ENCODE data around the gene GFRAL. TPM values are rescaled to one million over a fixed set of nuclear protein-coding genes. Genes with fewer than 3 reads are reported as not detected.

The GFRAL gene
- total RNA-seq, 1 experiment from 2014 or later = not detected

DNA sequence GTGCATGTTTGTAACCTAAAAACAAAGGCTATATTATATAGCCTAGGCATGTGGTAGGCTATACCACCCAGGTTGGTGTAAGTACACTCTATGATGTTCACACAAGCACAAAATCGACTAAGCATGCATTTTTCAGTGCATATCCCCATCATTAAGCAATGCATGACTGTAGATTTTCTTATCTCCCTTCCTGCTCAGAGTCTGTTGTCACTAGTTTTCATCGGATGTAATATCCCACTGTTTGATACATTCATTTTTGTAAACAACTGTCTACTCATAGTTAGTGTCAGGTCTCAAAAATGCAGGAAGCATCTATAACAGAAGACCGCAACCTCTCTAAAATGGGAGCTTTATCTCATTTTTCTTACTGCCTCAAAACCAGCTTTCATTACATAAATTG is 70.7 kb downstream of the GFRAL start:
- Histone ChIP-seq H3K4me2 (ENCODE audit: insufficient read depth, insufficient read length, low read length) (no peak overlapping the region), H3K27ac (ENCODE audit: insufficient read length, low read depth, low read length) (no peak overlapping the region), H3K14ac (ENCODE audit: insufficient read depth, low read length) (no peak overlapping the region), H2BK120ac (ENCODE audit: low read depth, low read length, poor library complexity, severe bottlenecking) (no peak overlapping the region), H3K79me2 (ENCODE audit: insufficient read depth, low read length) (no peaks in the 10 kb centered on the region), H3K9ac (ENCODE audit: extremely low read depth, insufficient read length, low read length) (no peak overlapping the region), H3K23me2 (ENCODE audit: insufficient read length, low read depth, low read length, poor library complexity, severe bottlenecking) (no peaks in the 10 kb centered on the region), H3K4me1 (ENCODE audit: insufficient read depth, low read length) (no peaks in the 10 kb centered on the region), H2AK5ac (ENCODE audit: insufficient read length, low read length) (no peak overlapping the region), H2BK12ac (ENCODE audit: insufficient read length, low read depth, low read length) (no peak overlapping the region), H2BK20ac (ENCODE audit: low read depth, low read length, poor library complexity, severe bottlenecking) (no peak overlapping the region), H3K56ac (ENCODE audit: insufficient read length, low read depth, low read length) (no peak overlapping the region), H3K18ac (ENCODE audit: insufficient read length, low read depth, low read length) (no peak overlapping the region), H2BK15ac (ENCODE audit: low read depth, low read length) (no peak overlapping the region), H4K20me1 (ENCODE audit: control insufficient read depth, insufficient read depth, insufficient read length) (no peaks in the 10 kb centered on the region), H4K8ac (replicated peaks; ENCODE audit: insufficient read length, low read depth, low read length) (no peak overlapping the region), H4K91ac (ENCODE audit: insufficient read length, low read depth, low read length) (no peak overlapping the region), H2AFZ (ENCODE audit: low read length) (no peak overlapping the region), H3K9me3 (ENCODE audit: control insufficient read depth, low read depth, low read length) (no peaks in the 10 kb centered on the region), H3K27me3 (ENCODE audit: insufficient read depth, low read length) (no peaks in the 10 kb centered on the region), H2BK5ac (ENCODE audit: insufficient read length, low read length) (no peak overlapping the region), H3K23ac (ENCODE audit: insufficient read length, low read depth, low read length) (no peak overlapping the region), H3T11ph (ENCODE audit: low read length) (no peak overlapping the region), H3K79me1 (ENCODE audit: insufficient read depth, low read depth, low read length, poor library complexity, severe bottlenecking) (no peaks in the 10 kb centered on the region), H3K4ac (ENCODE audit: low read depth, low read length) (no peak overlapping the region), H4K5ac (ENCODE audit: insufficient read length, low read depth, low read length) (no peak overlapping the region)
- Mint-ChIP-seq H3K4me1 (no peaks in the 10 kb centered on the region), H3K27me3 (ENCODE audit: low read depth) (no peaks in the 10 kb centered on the region), H3K9me3 (no peaks in the 10 kb centered on the region), H3K36me3 (ENCODE audit: insufficient read depth in 1 of 3, low read depth in 3 of 3) (no peaks in the 10 kb centered on the region), H3K4me3 (no peak overlapping the region), H3K27ac (no peak overlapping the region)
- DNase-seq = no peak
- WGBS (ENCODE audit: extremely low coverage, insufficient read length, low lambda C conversion rate) = no CpG with 5 or more reads among the region's 3 CpGs
- TF ChIP-seq, protein P1, sequence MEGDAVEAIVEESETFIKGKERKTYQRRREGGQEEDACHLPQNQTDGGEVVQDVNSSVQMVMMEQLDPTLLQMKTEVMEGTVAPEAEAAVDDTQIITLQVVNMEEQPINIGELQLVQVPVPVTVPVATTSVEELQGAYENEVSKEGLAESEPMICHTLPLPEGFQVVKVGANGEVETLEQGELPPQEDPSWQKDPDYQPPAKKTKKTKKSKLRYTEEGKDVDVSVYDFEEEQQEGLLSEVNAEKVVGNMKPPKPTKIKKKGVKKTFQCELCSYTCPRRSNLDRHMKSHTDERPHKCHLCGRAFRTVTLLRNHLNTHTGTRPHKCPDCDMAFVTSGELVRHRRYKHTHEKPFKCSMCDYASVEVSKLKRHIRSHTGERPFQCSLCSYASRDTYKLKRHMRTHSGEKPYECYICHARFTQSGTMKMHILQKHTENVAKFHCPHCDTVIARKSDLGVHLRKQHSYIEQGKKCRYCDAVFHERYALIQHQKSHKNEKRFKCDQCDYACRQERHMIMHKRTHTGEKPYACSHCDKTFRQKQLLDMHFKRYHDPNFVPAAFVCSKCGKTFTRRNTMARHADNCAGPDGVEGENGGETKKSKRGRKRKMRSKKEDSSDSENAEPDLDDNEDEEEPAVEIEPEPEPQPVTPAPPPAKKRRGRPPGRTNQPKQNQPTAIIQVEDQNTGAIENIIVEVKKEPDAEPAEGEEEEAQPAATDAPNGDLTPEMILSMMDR (conservative IDR thresholded peaks at IDR 0.05) = no peak

All from H9 (cell line).